Neural cell (in vitro differentiated cells): ENCODE results near the gene RFX8. TPM values are rescaled to one million over a fixed set of nuclear protein-coding genes. Genes with fewer than 3 reads are reported as not detected.

ENCODE experiments used
- H2AFZ ChIP-seq: fragments of 200-600, 300-800 bp; sonication (generic), shearing (Covaris generic); 2 replicates; pipeline ENCODE4 v1.6.0; 2014; ENCODE audit warnings: low read depth, mild to moderate bottlenecking, antibody characterized with exemption, low read length, moderate library complexity
- H3F3A ChIP-seq: fragments of 200-600 bp; shearing (Covaris generic); 2 replicates; pipeline ENCODE4 v1.6.1; 2016; ENCODE audit warnings: mild to moderate bottlenecking, moderate library complexity, mixed read lengths, antibody characterized with exemption, low read length; ENCODE audit not compliant: insufficient read depth, poor library complexity, severe bottlenecking
- H3K27ac ChIP-seq: fragments of 200-600, 300-800 bp; sonication (generic), shearing (Covaris generic); 2 replicates; pipeline ENCODE4 v1.5.1; 2014; ENCODE audit warnings: mild to moderate bottlenecking, low read length, moderate library complexity
- H3K27me3 ChIP-seq: fragments of 300-800, 200-600 bp; sonication (generic), shearing (Covaris generic); 2 replicates; pipeline ENCODE4 v1.6.0; 2014; ENCODE audit warnings: mild to moderate bottlenecking, low read depth, low read length, moderate library complexity; ENCODE audit not compliant: insufficient read depth
- H3K36me3 ChIP-seq: fragments of 300-800, 200-600 bp; sonication (generic), shearing (Covaris generic); 2 replicates; pipeline ENCODE4 v1.5.1; 2014; ENCODE audit warnings: mild to moderate bottlenecking, antibody characterized with exemption, low read length, moderate library complexity; ENCODE audit not compliant: insufficient read depth
- H3K4me2 ChIP-seq: fragments of 300-800, 200-600 bp; sonication (generic), shearing (Covaris generic); 2 replicates; pipeline ENCODE4 v1.6.0; 2014; ENCODE audit warnings: mild to moderate bottlenecking, low read length
- H3K4me3 ChIP-seq: fragments of 300-800, 200-600 bp; sonication (generic), shearing (Covaris generic); 2 replicates; pipeline ENCODE4 v1.5.1; 2014; ENCODE audit warnings: mild to moderate bottlenecking, low read length, moderate library complexity
- H3K79me2 ChIP-seq: fragments of 200-600 bp; shearing (Covaris generic); replicated peaks from 2 replicates; pipeline ENCODE4 v1.6.0; 2014; ENCODE audit warnings: mild to moderate bottlenecking, low read length, moderate library complexity; ENCODE audit not compliant: insufficient read depth
- H3K9ac ChIP-seq: fragments of 300-800, 200-600 bp; sonication (generic), shearing (Covaris generic); 2 replicates; pipeline ENCODE4 v1.6.1; 2016; ENCODE audit warnings: mild to moderate bottlenecking, low read length, mixed read lengths
- H3K9me2 ChIP-seq: fragments of 200-600 bp; shearing (Covaris generic); 2 replicates; pipeline ENCODE4 v1.6.1; 2016; ENCODE audit warnings: mild to moderate bottlenecking, low read length, mixed read lengths; ENCODE audit not compliant: insufficient read depth
- H3K9me3 ChIP-seq: fragments of 200-600, 300-800 bp; sonication (generic), shearing (Covaris generic); 2 replicates; pipeline ENCODE4 v1.6.1; 2016; ENCODE audit warnings: mild to moderate bottlenecking, mixed run types, low read length, moderate library complexity, mixed read lengths
- H4K20me1 ChIP-seq: fragments of 200-600 bp; shearing (Covaris generic); 2 replicates; pipeline ENCODE4 v1.6.1; 2016; ENCODE audit warnings: mild to moderate bottlenecking, mixed run types; ENCODE audit not compliant: insufficient read depth
- EP300 ChIP-seq: fragments of 450-650 bp; conservative IDR thresholded peaks from 2 replicates; pipeline ENCODE4 v1.6.1; 2014; ENCODE audit warnings: antibody characterized with exemption, mild to moderate bottlenecking, moderate library complexity; ENCODE audit not compliant: poor library complexity, severe bottlenecking
- EZH2 ChIP-seq: fragments of 200-600, 300-800 bp; shearing (Covaris generic), sonication (generic); IDR thresholded peaks from 2 replicates; pipeline ENCODE4 v1.6.1; 2014; ENCODE audit warnings: antibody characterized with exemption, low read length, borderline replicate concordance, mild to moderate bottlenecking; ENCODE audit not compliant: insufficient read depth, poor library complexity, severe bottlenecking
- MXI1 ChIP-seq: fragments of 450-650 bp; conservative IDR thresholded peaks from 2 replicates; pipeline ENCODE4 v1.6.1; 2014; ENCODE audit warnings: antibody characterized with exemption, mild to moderate bottlenecking; ENCODE audit not compliant: poor library complexity, severe bottlenecking
- POLR2AphosphoS5 ChIP-seq: IDR thresholded peaks from 2 replicates; pipeline ENCODE4 v1.6.1; 2012
- RAD21 ChIP-seq: fragments of 450-650 bp; conservative IDR thresholded peaks from 2 replicates; pipeline ENCODE4 v1.6.1; 2014; ENCODE audit warnings: antibody characterized with exemption, mild to moderate bottlenecking, moderate library complexity
- REST ChIP-seq: IDR thresholded peaks from 2 replicates; pipeline ENCODE4 v1.6.1; 2012; ENCODE audit warnings: borderline replicate concordance
- SMC3 ChIP-seq: fragments of 450-650 bp; conservative IDR thresholded peaks from 2 replicates; pipeline ENCODE4 v1.6.1; 2014; ENCODE audit warnings: antibody characterized with exemption, mild to moderate bottlenecking, moderate library complexity; ENCODE audit not compliant: poor library complexity
- TAF1 ChIP-seq: IDR thresholded peaks from 2 replicates; pipeline ENCODE4 v1.6.1; 2012; ENCODE audit warnings: low read depth
- polyA plus RNA-seq: library from polyadenylated mRNA; depleted of rRNA; stranded (reverse); fragments of >200 nt; gene quantifications from 2 replicates; pipeline ENCODE4 v1.2.3, GENCODE V29; 2014
- TF ChIP-seq, protein P1 (sequence below): fragments of 450-650 bp; IDR thresholded peaks from 2 replicates; pipeline ENCODE4 v1.5.1; 2014; ENCODE audit warnings: antibody characterized with exemption, mild to moderate bottlenecking, moderate library complexity; ENCODE audit not compliant: poor library complexity, severe bottlenecking

Gene RFX8
- polyA plus RNA-seq, 1 donor from 2014 or later = not detected

- Histone ChIP-seq H3K9ac (no peak overlapping the region), H3F3A (no peaks in the 10 kb centered on the region), H3K36me3 (no peaks in the 10 kb centered on the region), H2AFZ (no peak overlapping the region), H3K27ac (no peak overlapping the region), H3K79me2 (no peaks in the 10 kb centered on the region), H3K9me3 (no peaks in the 10 kb centered on the region), H3K4me3 (no peak overlapping the region), H3K4me2 (no peak overlapping the region), H4K20me1 (no peaks in the 10 kb centered on the region), H3K27me3 (peaks cover 12% of the 10 kb centered on the region), H3K9me2 (no peaks in the 10 kb centered on the region)
- TF ChIP-seq EP300 (no peak), RAD21 (no peak), POLR2AphosphoS5 (no peak), REST (no peak), TAF1 (no peak), SMC3 (no peak), EZH2 (no peak), MXI1 (no peak)
- TF ChIP-seq, protein P1, sequence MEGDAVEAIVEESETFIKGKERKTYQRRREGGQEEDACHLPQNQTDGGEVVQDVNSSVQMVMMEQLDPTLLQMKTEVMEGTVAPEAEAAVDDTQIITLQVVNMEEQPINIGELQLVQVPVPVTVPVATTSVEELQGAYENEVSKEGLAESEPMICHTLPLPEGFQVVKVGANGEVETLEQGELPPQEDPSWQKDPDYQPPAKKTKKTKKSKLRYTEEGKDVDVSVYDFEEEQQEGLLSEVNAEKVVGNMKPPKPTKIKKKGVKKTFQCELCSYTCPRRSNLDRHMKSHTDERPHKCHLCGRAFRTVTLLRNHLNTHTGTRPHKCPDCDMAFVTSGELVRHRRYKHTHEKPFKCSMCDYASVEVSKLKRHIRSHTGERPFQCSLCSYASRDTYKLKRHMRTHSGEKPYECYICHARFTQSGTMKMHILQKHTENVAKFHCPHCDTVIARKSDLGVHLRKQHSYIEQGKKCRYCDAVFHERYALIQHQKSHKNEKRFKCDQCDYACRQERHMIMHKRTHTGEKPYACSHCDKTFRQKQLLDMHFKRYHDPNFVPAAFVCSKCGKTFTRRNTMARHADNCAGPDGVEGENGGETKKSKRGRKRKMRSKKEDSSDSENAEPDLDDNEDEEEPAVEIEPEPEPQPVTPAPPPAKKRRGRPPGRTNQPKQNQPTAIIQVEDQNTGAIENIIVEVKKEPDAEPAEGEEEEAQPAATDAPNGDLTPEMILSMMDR = no peak
Observed at GRCh38 chr2:101478181-101479001, 3.5 kb upstream of the RFX8 start.

- Histone ChIP-seq H3K9ac (no peak overlapping the region), H2AFZ (no peak overlapping the region), H3K27ac (no peak overlapping the region), H3K9me3 (no peaks in the 10 kb centered on the region), H3F3A (no peaks in the 10 kb centered on the region), H3K4me3 (no peak overlapping the region), H3K36me3 (no peaks in the 10 kb centered on the region), H3K4me2 (no peak overlapping the region), H3K79me2 (no peaks in the 10 kb centered on the region), H3K27me3 (peaks cover 20% of the 10 kb centered on the region), H3K9me2 (no peaks in the 10 kb centered on the region), H4K20me1 (no peaks in the 10 kb centered on the region)
- TF ChIP-seq SMC3 (no peak), REST (no peak), TAF1 (no peak), EZH2 (no peak), EP300 (no peak), RAD21 (no peak), MXI1 (no peak), POLR2AphosphoS5 (no peak)
- TF ChIP-seq, protein P1 = no peak
Observed at GRCh38 chr2:101477556-101477955, 2.6 kb upstream of the RFX8 start.
